HG02588 (cell line): ENCODE data around the gene GFER.
"Not testable (repeated sequence)": the region's sequence is repeated elsewhere in the genome, so short reads cannot be mapped to it uniquely, and the experiment has no call there.

ENCODE experiments used
- ATAC-seq: cut with Tn5 transposase; IDR thresholded peaks from one replicate; pipeline ENCODE4 v1.9.1; 2021; ENCODE audit warnings: mild to moderate bottlenecking, moderate library complexity; ENCODE audit not compliant: unreplicated experiment

The GFER gene

DNA sequence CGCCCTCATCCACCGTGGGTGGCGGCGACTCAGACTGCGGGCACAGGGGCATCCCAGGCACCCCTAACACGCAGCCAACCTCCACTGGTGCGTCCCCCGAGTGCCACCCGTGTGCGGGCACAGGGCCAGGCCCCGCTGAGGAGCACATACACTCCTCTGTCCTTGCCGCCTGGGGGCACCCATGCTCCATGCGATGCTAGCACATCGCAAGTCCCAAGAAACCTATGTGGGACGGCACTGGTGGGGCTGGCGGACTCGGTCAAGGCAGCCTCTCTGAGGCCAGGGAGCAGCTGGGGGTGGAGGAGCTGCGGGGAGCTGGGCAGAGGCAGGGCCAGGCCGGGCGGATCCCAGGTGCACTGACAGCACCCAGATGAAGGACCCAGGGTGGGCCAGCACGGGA, 21.7 kb downstream of the GFER start:
- no peak for ATAC-seq

DNA sequence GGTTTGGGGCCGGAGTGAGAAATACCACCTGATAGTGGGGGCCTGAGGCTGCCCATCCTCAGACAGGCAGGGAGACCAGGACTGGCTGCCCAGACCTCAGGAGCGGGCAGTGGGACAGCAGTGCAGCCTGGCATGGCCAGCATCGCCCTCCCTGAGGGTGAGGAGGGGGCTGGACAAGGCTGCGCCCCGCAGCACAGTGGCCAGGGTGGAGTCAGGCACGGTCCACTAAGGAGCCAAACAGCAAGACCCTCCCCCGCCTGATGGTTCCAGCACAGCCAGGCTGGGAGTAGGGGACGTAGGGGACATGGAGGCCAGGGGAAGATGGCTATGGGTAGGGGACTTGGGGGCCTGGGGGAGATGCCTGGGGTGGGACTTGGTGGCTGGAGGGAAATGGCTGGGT, 22.3 kb downstream of the GFER start:
- ATAC-seq: no peak

DNA sequence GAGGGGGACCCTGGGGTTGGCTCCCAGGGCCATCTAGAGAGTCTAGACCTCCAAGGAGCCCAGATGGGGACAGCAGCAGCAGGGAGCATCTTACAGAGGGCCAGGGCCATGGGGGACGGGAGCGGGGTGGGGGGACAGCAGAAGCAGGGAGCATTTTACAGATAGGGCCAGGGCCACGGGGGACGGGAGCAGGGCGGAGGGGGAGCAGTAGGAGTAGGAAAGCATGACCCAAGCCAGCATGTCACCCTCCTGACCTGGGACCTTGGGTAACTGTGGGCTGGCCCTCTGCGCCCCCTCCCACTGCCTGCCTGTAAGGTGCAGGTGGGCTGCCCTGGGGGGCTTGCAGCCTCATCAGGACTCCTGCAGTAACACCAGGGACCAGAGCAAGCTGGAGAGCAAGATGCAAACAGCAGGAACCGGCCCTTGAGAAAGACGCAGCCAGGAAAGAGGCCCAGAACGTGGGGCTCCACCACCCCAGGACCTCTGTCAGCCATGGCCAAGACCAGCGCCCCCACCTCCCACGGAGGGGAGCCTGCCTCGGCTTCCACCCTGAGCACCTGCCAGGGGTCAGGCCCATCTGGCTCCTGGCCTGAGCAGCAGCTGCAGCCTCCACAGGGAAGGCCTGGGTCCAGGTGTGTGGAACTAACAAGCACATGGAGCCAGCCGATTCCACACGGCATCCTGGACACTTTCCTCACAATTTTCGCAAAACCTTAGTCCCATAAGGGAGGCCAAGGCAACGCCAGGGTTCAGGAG, 23.3 kb downstream of the GFER start:
- ATAC-seq: no peak

DNA sequence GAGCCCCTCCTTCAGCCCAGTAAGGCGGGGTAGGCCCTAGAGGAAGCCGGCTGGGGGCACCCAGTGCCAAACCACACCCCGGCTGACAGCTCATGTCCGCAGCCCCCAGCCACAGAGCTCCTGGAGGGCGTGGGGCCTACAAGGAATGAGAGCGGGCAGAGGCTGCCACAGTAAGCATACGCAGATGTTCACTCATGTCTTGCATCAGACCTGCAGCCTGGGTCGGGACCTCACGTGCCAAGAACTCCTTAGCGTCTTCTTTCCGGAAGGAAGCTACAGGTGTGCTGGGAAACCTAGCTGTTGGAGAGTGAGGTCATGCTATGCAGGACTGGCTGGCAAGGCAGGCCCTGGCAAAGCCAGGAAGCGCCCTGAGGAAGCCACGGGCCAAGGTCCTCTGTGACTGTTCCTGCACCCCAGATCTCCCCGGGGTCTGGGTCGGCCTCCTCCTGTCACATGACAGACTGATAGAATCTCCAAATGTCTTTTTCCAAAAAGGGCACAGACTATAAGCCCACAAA, 24.1 kb downstream of the GFER start:
- no peak for ATAC-seq

DNA sequence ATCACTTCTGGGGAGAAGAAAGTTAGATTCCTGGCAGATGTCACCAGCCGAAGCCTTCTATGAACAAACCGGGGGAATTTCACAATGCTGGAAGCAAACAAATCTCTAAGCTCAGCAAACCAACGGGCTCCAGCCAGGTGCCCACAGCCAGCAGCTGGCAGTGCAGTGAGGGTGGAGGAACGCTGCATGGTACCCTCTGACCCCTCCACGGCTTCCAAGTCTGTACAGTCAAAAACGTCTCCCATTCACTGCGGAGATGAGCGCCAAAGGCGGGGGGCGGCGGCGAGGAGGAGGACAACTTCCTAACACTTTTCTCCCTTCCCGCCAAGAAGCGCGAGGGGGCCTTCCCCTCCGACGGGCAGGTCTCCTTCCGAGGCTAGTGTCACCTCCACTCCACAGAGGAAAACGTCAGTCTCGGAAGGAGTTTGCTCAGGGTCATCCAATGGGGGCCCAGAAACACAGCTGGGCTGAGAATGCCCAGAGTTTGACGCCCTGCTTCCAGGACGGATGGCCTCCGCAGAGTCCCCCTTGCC, 24.7 kb downstream of the GFER start:
- ATAC-seq: peak; percentile 1

DNA sequence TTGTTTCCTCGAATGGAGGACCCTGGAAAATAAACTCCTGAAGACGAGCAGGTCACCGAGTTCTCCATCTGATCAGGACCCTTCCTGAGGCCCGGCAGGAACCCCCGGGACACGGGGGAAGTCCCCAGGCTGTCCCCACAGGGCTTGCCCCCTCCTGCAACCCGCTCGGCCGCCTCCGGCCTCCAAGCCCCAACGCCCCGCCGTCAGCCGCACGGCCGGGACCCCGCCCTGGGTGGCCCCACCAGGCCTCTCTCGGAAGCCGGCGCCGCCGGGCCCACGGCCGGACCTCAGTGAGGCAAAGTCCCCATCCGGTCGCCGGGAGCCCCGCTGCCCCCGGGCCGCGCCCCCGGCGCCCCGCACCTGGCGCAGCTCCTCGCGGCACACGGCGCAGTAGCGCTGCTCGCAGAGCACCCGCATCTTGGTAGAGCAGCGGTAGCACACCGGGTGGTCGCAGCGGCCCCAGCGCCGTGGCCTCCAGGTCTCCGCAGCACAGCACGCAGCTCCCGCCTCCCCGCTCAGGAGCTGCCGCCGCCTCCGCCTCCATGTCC, 25.2 kb downstream of the GFER start:
- peak; percentile 27 for ATAC-seq

DNA sequence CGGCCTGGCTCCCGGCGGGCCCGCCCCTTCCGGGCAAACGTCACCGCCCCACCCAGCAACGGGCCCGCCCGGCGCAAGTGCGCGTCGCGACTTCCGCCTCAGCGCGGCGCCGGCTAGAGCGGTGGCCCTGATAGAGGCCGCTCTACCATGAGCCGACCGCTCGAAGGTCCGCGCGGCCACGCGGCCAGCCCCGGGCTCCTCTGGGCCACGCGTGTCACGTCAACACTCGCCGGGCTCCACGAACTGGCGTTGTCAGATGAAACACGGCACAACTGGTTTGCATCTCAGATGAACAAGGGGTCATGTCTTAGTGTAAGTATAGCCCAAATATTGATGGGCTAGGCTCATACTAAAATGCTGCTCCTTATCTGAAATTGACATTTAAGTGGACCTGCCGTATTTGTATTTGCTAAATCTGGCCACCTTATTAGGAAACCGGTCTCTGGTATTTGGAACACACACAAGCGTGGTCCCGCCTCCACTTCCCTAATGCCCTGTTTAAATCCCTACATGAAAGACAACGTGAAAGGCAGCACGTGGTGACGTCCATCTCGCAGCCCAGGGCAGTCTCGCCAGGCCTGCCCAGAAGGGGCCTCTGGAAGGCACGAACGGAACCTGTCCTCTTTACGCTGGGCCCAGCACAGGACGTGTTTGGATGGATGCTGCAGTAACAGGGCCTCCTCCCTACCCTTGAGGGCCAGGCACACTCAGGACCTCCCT, 26.0 kb downstream of the GFER start, which contains the start of gene ZNF598:
ZNF598 (minus strand) TSS at position 31 of the 720 bp plus-strand sequence.
- peak; percentile 83 for ATAC-seq

DNA sequence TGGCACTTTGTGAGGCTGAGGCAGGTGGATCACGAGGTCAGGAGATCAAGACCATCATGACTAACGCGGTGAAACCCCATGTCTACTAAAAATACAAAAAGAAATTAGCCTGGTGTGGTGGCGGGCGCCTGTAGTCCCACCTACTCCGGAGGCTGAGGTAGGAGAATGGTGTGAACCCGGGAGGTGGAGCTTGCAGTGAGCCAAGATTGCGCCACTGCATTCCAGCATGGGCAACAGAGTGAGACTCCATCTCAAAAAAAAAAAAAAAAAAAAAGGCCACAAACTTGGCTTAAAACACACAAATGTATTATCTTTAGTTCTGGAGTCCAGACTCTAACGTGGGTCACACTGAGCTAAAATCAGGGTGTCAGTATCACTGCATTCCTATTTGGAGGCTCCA, 27.7 kb downstream of the GFER start:
- not testable (repeated sequence) for ATAC-seq

GRCh38 chr16:2013527-2013926, 29.5 kb downstream of the GFER start:
- no peak for ATAC-seq

GRCh38 chr16:2015117-2015946, 31.3 kb downstream of the GFER start:
- ATAC-seq: no peak

DNA sequence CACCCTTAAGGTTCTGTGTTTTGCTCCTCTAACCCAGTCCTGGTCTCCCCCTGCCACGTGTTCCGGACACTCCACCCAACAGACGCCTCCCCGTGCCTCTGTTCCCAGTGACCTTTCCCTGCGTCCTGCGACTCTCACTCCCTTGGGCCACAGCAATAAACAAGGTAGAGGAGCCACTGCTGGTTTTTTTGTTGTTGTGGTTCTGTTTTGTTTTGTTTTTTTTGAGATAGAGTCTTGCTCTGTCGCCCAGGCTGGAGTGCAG, 31.9 kb downstream of the GFER start:
- no peak for ATAC-seq

DNA sequence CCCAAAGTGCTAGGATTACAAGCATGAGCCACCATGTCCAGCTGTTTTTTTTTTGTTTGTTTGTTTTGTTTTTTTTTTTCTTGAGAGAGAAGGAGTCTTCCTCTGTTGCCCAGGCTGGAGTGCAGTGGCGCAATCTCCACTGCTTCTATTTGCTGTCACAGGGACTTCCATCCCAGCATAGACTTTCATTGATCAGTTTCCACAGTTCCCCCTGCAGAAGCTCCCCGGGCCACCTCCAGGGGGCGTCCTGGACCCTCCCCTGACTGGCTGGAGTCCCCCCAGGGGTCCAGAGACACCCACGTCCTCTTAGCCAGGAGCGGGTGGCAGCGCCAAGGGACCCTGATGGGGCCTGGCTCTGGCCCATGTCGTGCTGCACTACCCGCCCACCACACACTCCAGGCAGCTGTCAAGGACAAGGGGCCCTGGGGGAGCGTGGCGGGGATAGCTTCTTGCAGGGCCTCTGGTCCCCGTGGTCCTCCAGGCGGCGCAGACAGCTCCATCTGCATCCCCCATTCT, 32.5 kb downstream of the GFER start:
- ATAC-seq: no peak

- no peak for ATAC-seq
Measured at GRCh38 chr16:2019518-2019920, 35.5 kb downstream of the GFER start, which contains the start of gene NPW. TSS of gene NPW (plus strand) at chr16:2019785.

- ATAC-seq: no peak
Measured at GRCh38 chr16:2019921-2020831, 36.2 kb downstream of the GFER start.

DNA sequence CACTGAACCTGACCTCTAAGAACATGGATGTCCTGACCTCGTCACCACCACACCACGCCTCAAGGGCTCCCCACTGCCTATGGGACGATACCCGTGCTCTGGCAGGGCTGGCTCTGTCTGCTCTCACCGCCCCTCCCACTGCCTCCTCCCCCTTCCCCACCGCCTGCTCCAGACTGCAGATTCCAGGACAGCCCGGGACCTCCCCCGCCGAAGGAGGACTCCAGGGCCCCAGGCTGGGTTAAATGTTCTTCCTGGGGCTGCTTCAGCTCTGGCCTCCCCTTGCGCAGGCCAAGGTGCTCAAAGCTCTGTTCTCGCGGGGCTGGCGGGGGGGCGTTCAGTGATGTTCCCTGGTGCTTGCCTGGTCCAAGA, 38.7 kb downstream of the GFER start:
- ATAC-seq: no peak

DNA sequence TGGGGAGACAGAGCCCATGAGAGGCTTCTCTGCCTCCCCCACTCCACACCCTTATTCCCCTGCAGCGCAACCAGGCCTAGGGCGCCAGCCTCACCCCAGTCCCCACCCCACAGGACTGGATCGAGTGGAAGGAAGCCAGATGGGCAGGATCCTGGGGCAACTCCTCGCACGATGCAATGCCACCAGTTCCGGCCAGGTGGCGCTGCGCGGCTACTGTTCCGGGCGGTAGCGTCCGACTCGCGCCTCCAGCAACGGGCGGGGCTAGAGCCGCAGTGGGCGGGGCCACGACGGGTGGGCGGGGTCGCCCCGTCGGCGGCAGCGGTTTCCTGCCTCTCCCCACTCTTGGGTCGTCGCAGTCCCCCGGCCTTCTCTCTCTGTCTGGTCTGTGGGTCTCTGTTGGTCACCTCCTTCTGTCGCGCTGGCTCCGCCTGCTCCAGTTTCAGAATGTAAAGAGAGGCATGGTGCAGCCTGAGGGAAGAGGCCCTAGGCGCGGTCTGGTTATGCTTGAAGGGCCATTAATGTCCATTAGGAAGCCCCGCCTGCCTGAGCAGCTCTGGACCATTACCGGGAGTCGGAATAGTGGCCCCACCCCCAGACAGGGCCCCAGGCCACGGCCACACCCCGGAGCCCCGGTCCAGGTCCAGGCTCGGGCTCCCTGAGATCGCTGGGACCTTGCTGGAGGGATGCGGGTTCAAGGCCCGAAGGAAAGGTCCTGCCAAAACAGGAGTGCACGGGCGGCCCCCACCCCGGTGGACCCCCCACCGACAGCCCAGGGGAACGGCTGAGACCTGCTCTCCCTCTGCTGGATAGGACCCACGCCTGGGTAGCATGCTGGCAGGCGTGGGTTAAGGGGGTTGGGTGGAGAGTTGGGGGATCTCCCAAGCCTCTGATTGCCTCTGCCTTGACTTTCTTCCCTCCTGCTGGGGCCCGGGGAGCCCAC, 39.4 kb downstream of the GFER start:
- no peak for ATAC-seq

DNA sequence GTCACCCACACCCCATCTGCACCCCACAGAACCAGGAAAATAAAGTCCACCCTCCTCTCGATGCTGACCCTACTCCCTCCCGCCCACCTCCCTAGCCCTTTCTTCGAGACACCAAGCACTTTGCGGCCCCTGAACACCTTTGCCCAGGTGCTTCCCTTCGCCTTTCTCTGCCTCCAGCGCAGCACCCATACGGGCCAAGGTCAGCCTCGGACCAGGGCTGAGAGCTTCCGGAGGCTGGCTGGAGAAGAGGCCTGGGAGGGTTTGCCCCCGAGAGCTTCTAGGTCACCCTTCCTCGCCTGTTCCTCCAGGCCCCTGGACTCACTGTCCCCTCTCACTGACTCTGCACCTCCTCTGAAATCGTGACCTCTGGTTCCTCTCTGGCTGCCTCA, 40.0 kb downstream of the GFER start:
- ATAC-seq: no peak

- no peak for ATAC-seq
Measured at GRCh38 chr16:2025251-2025650, 41.3 kb downstream of the GFER start.
